K562 (cell line): ENCODE measurements around the gene CLSTN2. TPM values are rescaled to one million over a fixed set of nuclear protein-coding genes. Genes with fewer than 3 reads are reported as not detected.

ENCODE experiments used
- ARID2 ChIP-seq: fragments of 450-650 bp; IDR thresholded peaks from 2 replicates; pipeline ENCODE4 v1.6.1; 2017; ENCODE audit warnings: antibody characterized with exemption, mild to moderate bottlenecking
- BDP1 ChIP-seq: IDR thresholded peaks from 3 replicates; pipeline ENCODE4 v1.6.1; 2011; ENCODE audit not compliant: insufficient read length, insufficient read depth
- CEBPG ChIP-seq, 3 experiments: fragments of 200-800 bp in 1 of 3; sonication (Bioruptor generic) in 1 of 3; sonication (generic) in 1 of 3; formaldehyde crosslinking in 1 of 3; IDR thresholded peaks in 2 of 3; conservative IDR thresholded peaks in 1 of 3; 2 replicates each; pipeline versions ENCODE4 v1.6.1 to v1.8.0; 2016 to 2022; ENCODE audit warnings: missing compliant biosample characterization in 2 of 3, missing genetic modification characterization in 2 of 3, mild to moderate bottlenecking in 1 of 3, missing genetic modification reagents in 1 of 3
- DACH1 ChIP-seq: fragments of 450-650 bp; IDR thresholded peaks from 2 replicates; pipeline ENCODE4 v1.6.1; 2018; ENCODE audit not compliant: partially characterized antibody
- DEAF1 ChIP-seq: fragments of 450-650 bp; formaldehyde crosslinking; IDR thresholded peaks from 2 replicates; pipeline ENCODE4 v1.4.0; 2020; ENCODE audit warnings: mild to moderate bottlenecking, moderate library complexity
- DLX4 ChIP-seq: fragments of 250-450 bp; sonication (Bioruptor Pico); IDR thresholded peaks from 2 replicates; pipeline ENCODE4 v1.6.1; 2021; ENCODE audit warnings: mild to moderate bottlenecking
- DPF2 ChIP-seq: fragments of 450-650 bp; IDR thresholded peaks from 2 replicates; pipeline ENCODE4 v1.6.1; 2016
- FOXM1 ChIP-seq, 2 experiments: fragments of 450-650 bp in 1 of 2; sonication (generic) in 1 of 2; formaldehyde crosslinking in 1 of 2; IDR thresholded peaks; 2 replicates each; pipeline versions ENCODE4 v1.6.1 to v1.9.0; 2017 to 2022; ENCODE audit warnings: low read depth in 2 of 2, mild to moderate bottlenecking in 2 of 2, missing genetic modification reagents in 1 of 2, moderate library complexity in 1 of 2
- GABPA ChIP-seq: fragments of 200-800 bp; sonication (Bioruptor generic); conservative IDR thresholded peaks from 2 replicates; pipeline ENCODE4 v1.6.1; 2016; ENCODE audit warnings: low read depth, missing genetic modification characterization, missing compliant biosample characterization
- HDAC2 ChIP-seq: fragments of 450-650 bp; IDR thresholded peaks from 2 replicates; pipeline ENCODE4 v1.6.1; 2016; ENCODE audit warnings: mild to moderate bottlenecking
- HIVEP1 ChIP-seq: fragments of 250-450 bp; sonication (Bioruptor Pico); IDR thresholded peaks from 2 replicates; pipeline ENCODE4 v1.4.0; 2020; ENCODE audit warnings: mild to moderate bottlenecking
- ILK ChIP-seq: fragments of 450-650 bp; IDR thresholded peaks from 2 replicates; pipeline ENCODE4 v1.6.1; 2016; ENCODE audit warnings: missing genetic modification characterization, low read depth, mild to moderate bottlenecking, missing compliant biosample characterization, moderate library complexity, borderline replicate concordance
- IRF9 ChIP-seq: fragments of 450-650 bp; IDR thresholded peaks from 2 replicates; pipeline ENCODE4 v1.6.1; 2016; ENCODE audit warnings: missing biosample characterization, missing genetic modification characterization
- KLF6 ChIP-seq: fragments of 250-450 bp; sonication (Bioruptor Pico); IDR thresholded peaks from 2 replicates; pipeline ENCODE4 v1.4.0; 2020; ENCODE audit warnings: mild to moderate bottlenecking, moderate library complexity, borderline replicate concordance
- L3MBTL2 ChIP-seq: fragments of 450-650 bp; IDR thresholded peaks from 2 replicates; pipeline ENCODE4 v1.6.1; 2016; ENCODE audit warnings: mild to moderate bottlenecking, moderate library complexity
- NELFE ChIP-seq: IDR thresholded peaks from 2 replicates; pipeline ENCODE4 v1.6.1; 2011; ENCODE audit warnings: mild to moderate bottlenecking; ENCODE audit not compliant: insufficient read depth, insufficient read length
- PTTG1 ChIP-seq: fragments of 450-650 bp; IDR thresholded peaks from 2 replicates; pipeline ENCODE4 v1.6.1; 2016; ENCODE audit warnings: low read depth, mild to moderate bottlenecking, missing genetic modification characterization, missing compliant biosample characterization
- RFX1 ChIP-seq: fragments of 450-650 bp; IDR thresholded peaks from 2 replicates; pipeline ENCODE4 v1.6.1; 2016; ENCODE audit warnings: mild to moderate bottlenecking, moderate library complexity
- SAFB ChIP-seq: fragments of 200-400 bp; formaldehyde crosslinking; IDR thresholded peaks from 2 replicates; pipeline ENCODE4 v1.6.1; 2017; ENCODE audit warnings: low read depth, low read length, borderline replicate concordance
- SMAD2 ChIP-seq: fragments of 150-350 bp; IDR thresholded peaks from 2 replicates; pipeline ENCODE4 v1.6.1; 2014; ENCODE audit warnings: low read depth, mild to moderate bottlenecking, low read length
- SMAD4 ChIP-seq: fragments of 250-450 bp; sonication (Bioruptor Pico); conservative IDR thresholded peaks from 2 replicates; pipeline ENCODE4 v1.8.0; 2021; ENCODE audit warnings: inconsistent platforms, mild to moderate bottlenecking, moderate library complexity
- ZNF175 ChIP-seq: fragments of 200-800 bp; sonication (Bioruptor generic); IDR thresholded peaks from 2 replicates; pipeline ENCODE4 v1.6.1; 2016; ENCODE audit warnings: low read depth, mild to moderate bottlenecking, missing genetic modification characterization, missing compliant biosample characterization
- ZNF239 ChIP-seq: fragments of 250-450 bp; sonication (Bioruptor Pico); IDR thresholded peaks from 2 replicates; pipeline ENCODE4 v1.4.0; 2020; ENCODE audit warnings: mild to moderate bottlenecking
- ZNF354B ChIP-seq: fragments of 250-450 bp; sonication (Bioruptor Pico); IDR thresholded peaks from 2 replicates; pipeline ENCODE4 v1.4.0; 2020
- ZNF445 ChIP-seq: fragments of 250-450 bp; sonication (Bioruptor Pico); IDR thresholded peaks from 2 replicates; pipeline ENCODE4 v1.4.0; 2020; ENCODE audit warnings: low read depth, mild to moderate bottlenecking, moderate library complexity
- polyA plus RNA-seq, 8 experiments: library from polyadenylated mRNA; depleted of rRNA in 4 of 8; stranded (reverse) in 5 of 8; unstranded in 3 of 8; fragments of >200 nt; fragmentation: Nextera tagmentation in 2 of 8; fragmentation: Illumina TruSeq in 1 of 8; extraction: Ambion mirVana in 2 of 8; extraction: Trizol in 1 of 8; gene quantifications; 2 replicates each; pipeline versions ENCODE4 v1.2.1 to v1.2.3, GENCODE V29; 2011 to 2014; ENCODE audit warnings: inconsistent platforms in 1 of 8, missing spikeins in 1 of 8
- total RNA-seq, 7 experiments: library from RNA; depleted of rRNA in 6 of 7; stranded (reverse); fragments of >200 nt in 6 of 7; fragmentation: Illumina TruSeq in 2 of 7; extraction: Trizol in 2 of 7; gene quantifications; 2 replicates each; pipeline versions ENCODE4 v1.2.1 to v1.2.3, GENCODE V29; 2011 to 2021; ENCODE audit warnings: low replicate concordance in 1 of 7
- TF ChIP-seq, protein P1 (sequence below): fragments of 450-650 bp; formaldehyde crosslinking; IDR thresholded peaks from 2 replicates; pipeline ENCODE4 v1.4.0; 2020; ENCODE audit warnings: mild to moderate bottlenecking, moderate library complexity

Gene CLSTN2
- total and polyA plus RNA-seq, 9 of the 15 experiments (the other 6 are each of a cell fraction or from before 2014, with no cell fraction given): 0.02 to 0.04 (median 0.04) TPM; not detected in 6

DNA sequence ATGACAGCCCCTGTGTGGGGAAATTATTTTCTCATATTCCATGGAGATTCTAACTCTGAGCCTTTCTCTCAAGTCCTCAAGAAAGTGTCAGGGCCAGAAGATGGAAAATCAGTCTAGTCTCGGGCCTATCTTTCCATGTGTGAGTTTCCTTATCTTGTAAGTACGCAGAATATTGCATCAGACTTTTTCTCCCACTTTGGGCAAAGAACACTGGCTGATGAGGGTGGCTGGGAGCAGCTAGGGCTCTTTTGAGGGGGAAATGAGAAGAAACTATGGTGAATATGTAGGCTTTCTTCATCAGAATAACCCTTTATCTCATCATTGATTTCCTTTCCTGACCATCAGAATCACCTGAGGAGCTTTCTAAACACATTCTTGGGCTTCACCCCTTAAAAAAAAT lies 264.0 kb downstream of the CLSTN2 start (continued):
- TF ChIP-seq, protein P1, sequence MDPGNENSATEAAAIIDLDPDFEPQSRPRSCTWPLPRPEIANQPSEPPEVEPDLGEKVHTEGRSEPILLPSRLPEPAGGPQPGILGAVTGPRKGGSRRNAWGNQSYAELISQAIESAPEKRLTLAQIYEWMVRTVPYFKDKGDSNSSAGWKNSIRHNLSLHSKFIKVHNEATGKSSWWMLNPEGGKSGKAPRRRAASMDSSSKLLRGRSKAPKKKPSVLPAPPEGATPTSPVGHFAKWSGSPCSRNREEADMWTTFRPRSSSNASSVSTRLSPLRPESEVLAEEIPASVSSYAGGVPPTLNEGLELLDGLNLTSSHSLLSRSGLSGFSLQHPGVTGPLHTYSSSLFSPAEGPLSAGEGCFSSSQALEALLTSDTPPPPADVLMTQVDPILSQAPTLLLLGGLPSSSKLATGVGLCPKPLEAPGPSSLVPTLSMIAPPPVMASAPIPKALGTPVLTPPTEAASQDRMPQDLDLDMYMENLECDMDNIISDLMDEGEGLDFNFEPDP: no peak
- TF ChIP-seq FOXM1 (IDR thresholded peaks at IDR 0.05; ENCODE audit: low read depth) (no peak), FOXM1 (CRISPR knock-in tag; IDR thresholded peaks at IDR 0.05; ENCODE audit: low read depth) (no peak), HDAC2 (no peak), ZNF175 (CRISPR knock-in tag) (peak; percentile 53; the same call in 1 of the 2 replicates), SMAD2 (no peak), GABPA (tag) (0 out of 2 replicates have a peak, but pooled peaks have one; percentile 30), SAFB (no peak), KLF6 (CRISPR knock-in tag) (peak; percentile 35; the same call in 1 of the 2 replicates), ARID2 (no peak), L3MBTL2 (peak; percentile 92), CEBPG (CRISPR knock-in tag; IDR thresholded peaks at IDR 0.05) (peak; percentile 38; the same call in 1 of the 2 replicates), CEBPG (tag; conservative IDR thresholded peaks at IDR 0.05 in 1 of 2, IDR thresholded peaks at IDR 0.05 in 1 of 2) (peak; percentile 89 to 91), IRF9 (tag) (no peak; the same call in 1 of the 2 replicates), ZNF354B (CRISPR knock-in tag) (peak; percentile 49; the same call in 1 of the 2 replicates), HIVEP1 (CRISPR knock-in tag) (peak; percentile 86; the same call in 1 of the 2 replicates), ZNF239 (CRISPR knock-in tag) (peak; percentile 68; the same call in 1 of the 2 replicates), RFX1 (no peak), DACH1 (no peak), ILK (tag) (no peak), DEAF1 (CRISPR knock-in tag) (no peak), SMAD4 (CRISPR knock-in tag) (peak; percentile 69), NELFE (no peak), DLX4 (no peak), BDP1 (no peak), PTTG1 (tag) (no peak), DPF2 (no peak), ZNF445 (CRISPR knock-in tag) (no peak)
